ENCODE measurements around the gene TMEM81. TPM values are rescaled to one million over a fixed set of nuclear protein-coding genes. Genes with fewer than 3 reads are reported as not detected.

The TMEM81 gene
- total RNA-seq, 4 donors from 2014 or later, result 1.6 to 4.5 (median 2.9) TPM

GRCh38 chr1:205109711-205110110 is 25.5 kb upstream of the TMEM81 start:
- no peak overlapping the region for H3K4me3 ChIP-seq
- H3K9me3 ChIP-seq, result no peaks in the 10 kb centered on the region
- no peak overlapping the region for H3K27ac ChIP-seq
- TF ChIP-seq CTCF (IDR thresholded peaks at IDR 0.05) (no peak), POLR2A (IDR thresholded peaks at IDR 0.05) (no peak), POLR2AphosphoS5 (IDR thresholded peaks at IDR 0.05) (no peak)
- WGBS, 2 donors (ENCODE audit: low coverage in 1 of 2), result 87 to 100% methylated on average over 4 to 5 of the region's 5 CpGs
- peaks cover 4 to 99% of the 10 kb centered on the region in 2 donors for H3K36me3 ChIP-seq
- no peaks in the 10 kb centered on the region for H3K4me1 ChIP-seq
- no peak for ATAC-seq
- H3K27me3 ChIP-seq, result no peaks in the 10 kb centered on the region

GRCh38 chr1:205109269-205109668 is 25.0 kb upstream of the TMEM81 start:
- Histone ChIP-seq H3K27ac (no peak overlapping the region), H3K27me3 (no peaks in the 10 kb centered on the region), H3K4me1 (no peaks in the 10 kb centered on the region), H3K9me3 (no peaks in the 10 kb centered on the region), H3K36me3 (peaks cover 4 to 99% of the 10 kb centered on the region in 2 donors), H3K4me3 (no peak overlapping the region)
- 100% methylated on average over 1 of the region's 1 CpG for WGBS, 2 donors (ENCODE audit: low coverage in 1 of 2)
- no peak for ATAC-seq
- TF ChIP-seq POLR2AphosphoS5 (IDR thresholded peaks at IDR 0.05) (no peak), EP300 (IDR thresholded peaks at IDR 0.05) (no peak), POLR2A (IDR thresholded peaks at IDR 0.05) (no peak)

GRCh38 chr1:205108464-205108863 is 24.2 kb upstream of the TMEM81 start:
- H3K4me1 ChIP-seq, result no peaks in the 10 kb centered on the region
- TF ChIP-seq POLR2AphosphoS5 (IDR thresholded peaks at IDR 0.05) (no peak), CTCF (IDR thresholded peaks at IDR 0.05) (no peak), POLR2A (IDR thresholded peaks at IDR 0.05) (no peak), EP300 (IDR thresholded peaks at IDR 0.05) (no peak)
- no peak for ATAC-seq
- WGBS, 2 donors (ENCODE audit: low coverage in 1 of 2), result 76 to 82% methylated on average over 4 of the region's 4 CpGs
- H3K27me3 ChIP-seq, result no peaks in the 10 kb centered on the region
- no peaks in the 10 kb centered on the region for H3K9me3 ChIP-seq
- no peak overlapping the region for H3K4me3 ChIP-seq
- no peak overlapping the region for H3K27ac ChIP-seq
- H3K36me3 ChIP-seq, result peaks cover 0 to 99% of the 10 kb centered on the region in 2 donors

- Histone ChIP-seq H3K27me3 (no peaks in the 10 kb centered on the region), H3K4me3 (no peak overlapping the region), H3K9me3 (no peaks in the 10 kb centered on the region), H3K36me3 (peaks cover 0 to 99% of the 10 kb centered on the region in 2 donors), H3K4me1 (no peaks in the 10 kb centered on the region), H3K27ac (no peak overlapping the region)
- WGBS, 2 donors (ENCODE audit: low coverage in 1 of 2), result 89% methylated on average over 2 to 4 of the region's 4 CpGs
- TF ChIP-seq EP300 (IDR thresholded peaks at IDR 0.05), result no peak
- TF ChIP-seq POLR2A (IDR thresholded peaks at IDR 0.05), result no peak
- no peak for TF ChIP-seq CTCF (IDR thresholded peaks at IDR 0.05)
- no peak for TF ChIP-seq POLR2AphosphoS5 (IDR thresholded peaks at IDR 0.05)
- ATAC-seq, result no peak
These were observed 23.1 kb upstream of the TMEM81 start for GRCh38 chr1:205107327-205107726.

- no peaks in the 10 kb centered on the region for H3K9me3 ChIP-seq
- TF ChIP-seq POLR2A (IDR thresholded peaks at IDR 0.05) (no peak), POLR2AphosphoS5 (IDR thresholded peaks at IDR 0.05) (no peak), CTCF (IDR thresholded peaks at IDR 0.05) (no peak), EP300 (IDR thresholded peaks at IDR 0.05) (no peak)
- ATAC-seq, result no peak
- no peak overlapping the region for H3K4me3 ChIP-seq
- no peaks in the 10 kb centered on the region for H3K4me1 ChIP-seq
- H3K36me3 ChIP-seq, result peaks cover 11 to 99% of the 10 kb centered on the region in 2 donors
- H3K27me3 ChIP-seq, result no peaks in the 10 kb centered on the region
- 92 to 100% methylated on average over 2 to 3 of the region's 3 CpGs for WGBS, 2 donors (ENCODE audit: low coverage in 1 of 2)
- H3K27ac ChIP-seq, result no peak overlapping the region
These were observed 18.1 kb upstream of the TMEM81 start for GRCh38 chr1:205102404-205102803.

Data from gastroesophageal sphincter (tissue), 4 donors.